Trophoblast cell (in vitro differentiated cells and primary cell): ENCODE measurements around the gene CTDP1.

Experiments
- DNase-seq, 2 donors: peaks; one replicate each; pipeline ENCODE4 v3.0.0-alpha.2; 2016
- H2AFZ ChIP-seq: 2 replicates; pipeline ENCODE4 v1.6.1; 2013; ENCODE audit warnings: low read length, moderate library complexity, mild to moderate bottlenecking; ENCODE audit not compliant: insufficient read depth, poor library complexity
- H2AK5ac ChIP-seq: 2 replicates; pipeline ENCODE4 v1.6.1; 2013; ENCODE audit warnings: mild to moderate bottlenecking, low read length
- H2BK120ac ChIP-seq: 2 replicates; pipeline ENCODE4 v1.6.1; 2013; ENCODE audit warnings: low read length, mild to moderate bottlenecking, moderate library complexity; ENCODE audit not compliant: insufficient read depth, poor library complexity
- H2BK12ac ChIP-seq: 2 replicates; pipeline ENCODE4 v1.6.1; 2013; ENCODE audit warnings: mild to moderate bottlenecking, low read length, moderate library complexity
- H2BK5ac ChIP-seq: 2 replicates; pipeline ENCODE4 v1.6.1; 2013; ENCODE audit warnings: low read length, low read depth, moderate library complexity, mild to moderate bottlenecking; ENCODE audit not compliant: poor library complexity
- H3K14ac ChIP-seq: 2 replicates; pipeline ENCODE4 v1.6.1; 2013; ENCODE audit warnings: mild to moderate bottlenecking, low read length
- H3K18ac ChIP-seq: 2 replicates; pipeline ENCODE4 v1.6.1; 2013; ENCODE audit warnings: mild to moderate bottlenecking, low read length
- H3K23ac ChIP-seq: 2 replicates; pipeline ENCODE4 v1.6.1; 2013; ENCODE audit warnings: low read length
- H3K27ac ChIP-seq: 2 replicates; pipeline ENCODE4 v1.5.1; 2013; ENCODE audit warnings: low read depth, mild to moderate bottlenecking, inconsistent platforms, low read length, moderate library complexity
- H3K27me3 ChIP-seq: 2 replicates; pipeline ENCODE4 v1.6.1; 2013; ENCODE audit warnings: inconsistent platforms, mild to moderate bottlenecking, low read length, moderate library complexity; ENCODE audit not compliant: insufficient read depth
- H3K36me3 ChIP-seq, 2 experiments: 1 replicate in 1 of 2; 2 replicates in 1 of 2; pipeline ENCODE4 v1.6.1; 2013; ENCODE audit warnings: low read length in 2 of 2, mild to moderate bottlenecking in 2 of 2, moderate library complexity in 1 of 2; ENCODE audit not compliant: insufficient read depth in 2 of 2, control insufficient read depth in 1 of 2
- H3K4ac ChIP-seq: 2 replicates; pipeline ENCODE4 v1.6.1; 2013; ENCODE audit warnings: low read depth, mild to moderate bottlenecking, low read length, moderate library complexity
- H3K4me1 ChIP-seq, 2 experiments: 1 replicate in 1 of 2; 2 replicates in 1 of 2; pipeline ENCODE4 v1.6.1; 2013; ENCODE audit warnings: low read length in 2 of 2, mild to moderate bottlenecking in 2 of 2, moderate library complexity in 1 of 2; ENCODE audit not compliant: insufficient read depth in 2 of 2, control insufficient read depth in 1 of 2
- H3K4me2 ChIP-seq: 2 replicates; pipeline ENCODE4 v1.6.1; 2013; ENCODE audit warnings: inconsistent platforms, mild to moderate bottlenecking, low read length, moderate library complexity
- H3K4me3 ChIP-seq: 2 replicates; pipeline ENCODE4 v1.5.1; 2013; ENCODE audit warnings: mild to moderate bottlenecking, low read depth, low read length, inconsistent platforms
- H3K79me1 ChIP-seq: one replicate; pipeline ENCODE4 v1.6.1; 2013; ENCODE audit warnings: low read length
- H3K79me2 ChIP-seq: 2 replicates; pipeline ENCODE4 v1.6.1; 2013; ENCODE audit warnings: low read length, mild to moderate bottlenecking; ENCODE audit not compliant: control insufficient read depth, insufficient read depth, poor library complexity
- H3K9ac ChIP-seq: 2 replicates; pipeline ENCODE4 v1.6.1; 2013; ENCODE audit warnings: mild to moderate bottlenecking, low read length
- H3K9me3 ChIP-seq: 2 replicates; pipeline ENCODE4 v1.6.1; 2013; ENCODE audit warnings: low read depth, mild to moderate bottlenecking, control low read depth, inconsistent platforms, low read length; ENCODE audit not compliant: insufficient read depth
- H4K12ac ChIP-seq: 2 replicates; pipeline ENCODE4 v1.6.1; 2013; ENCODE audit warnings: low read depth, mild to moderate bottlenecking, low read length, moderate library complexity
- H4K8ac ChIP-seq: 2 replicates; pipeline ENCODE4 v1.6.1; 2013; ENCODE audit warnings: low read depth, mild to moderate bottlenecking, low read length, moderate library complexity
- H4K91ac ChIP-seq: one replicate; pipeline ENCODE4 v1.6.1; 2013; ENCODE audit warnings: low read depth, mild to moderate bottlenecking, low read length, moderate library complexity
- WGBS: extraction: QIAGEN DNeasy Blood & Tissue Kit; methylation state at CpG from one replicate; pipeline ENCODE4 v1.1.7; 2013; ENCODE audit warnings: missing lambda C conversion rate; ENCODE audit not compliant: insufficient read length, insufficient coverage; ENCODE audit errors: extremely low coverage; 5-methylcytosine and 5-hydroxymethylcytosine counted together

CTDP1 gene

GRCh38 chr18:79697178-79697577 lies 17.6 kb downstream of the CTDP1 start:
- Histone ChIP-seq H2BK5ac (no peak overlapping the region), H3K4me3 (no peak overlapping the region), H3K9me3 (no peaks in the 10 kb centered on the region), H4K12ac (no peak overlapping the region), H2BK12ac (no peak overlapping the region), H3K27me3 (no peaks in the 10 kb centered on the region), H3K79me2 (peaks cover 3% of the 10 kb centered on the region), H3K4me1 (no peaks in the 10 kb centered on the region), H4K8ac (no peak overlapping the region), H3K23ac (no peak overlapping the region), H2BK120ac (no peak overlapping the region), H3K9ac (no peak overlapping the region), H3K79me1 (no peaks in the 10 kb centered on the region), H3K18ac (no peak overlapping the region), H3K4me2 (no peak overlapping the region), H3K4ac (no peak overlapping the region), H4K91ac (no peak overlapping the region), H2AFZ (no peak overlapping the region), H3K14ac (no peak overlapping the region), H3K27ac (no peak overlapping the region), H2AK5ac (no peak overlapping the region), H3K36me3 (peaks cover 38 to 47% of the 10 kb centered on the region in 2 experiments)
- WGBS, result no CpG with 5 or more reads among the region's 24 CpGs
- no peak for DNase-seq

- Histone ChIP-seq H2AFZ (no peak overlapping the region), H3K9ac (no peak overlapping the region), H3K27me3 (no peaks in the 10 kb centered on the region), H3K4me3 (peak overlapping the region; percentile 44), H3K4ac (no peak overlapping the region), H3K14ac (no peak overlapping the region), H3K23ac (no peak overlapping the region), H4K12ac (no peak overlapping the region), H4K91ac (no peak overlapping the region), H2BK12ac (no peak overlapping the region), H3K9me3 (no peaks in the 10 kb centered on the region), H3K4me2 (no peak overlapping the region), H2BK5ac (no peak overlapping the region), H2BK120ac (no peak overlapping the region), H3K79me1 (no peaks in the 10 kb centered on the region), H3K27ac (no peak overlapping the region), H3K79me2 (no peaks in the 10 kb centered on the region), H4K8ac (no peak overlapping the region), H2AK5ac (no peak overlapping the region), H3K18ac (no peak overlapping the region), H3K4me1 (no peaks in the 10 kb centered on the region), H3K36me3 (peaks cover 38 to 47% of the 10 kb centered on the region in 2 experiments)
- DNase-seq, result no peak
- WGBS, result no CpG with 5 or more reads among the region's 22 CpGs
Measured at GRCh38 chr18:79697976-79698375, 18.4 kb downstream of the CTDP1 start.

- no peaks in the 10 kb centered on the region for H3K79me2 ChIP-seq
- no peak overlapping the region for H3K4me3 ChIP-seq
- H3K4me2 ChIP-seq, result no peak overlapping the region
- H2BK120ac ChIP-seq, result no peak overlapping the region
- H4K12ac ChIP-seq, result no peak overlapping the region
- no CpG with 5 or more reads among the region's 14 CpGs for WGBS
- H4K91ac ChIP-seq, result no peak overlapping the region
- H3K23ac ChIP-seq, result no peak overlapping the region
- H3K36me3 ChIP-seq, result peaks cover 38 to 48% of the 10 kb centered on the region in 2 experiments
- H3K27ac ChIP-seq, result no peak overlapping the region
- H2BK12ac ChIP-seq, result no peak overlapping the region
- H2AK5ac ChIP-seq, result no peak overlapping the region
- no peak overlapping the region for H2AFZ ChIP-seq
- no peak overlapping the region for H3K4ac ChIP-seq
- no peak overlapping the region for H3K9ac ChIP-seq
- DNase-seq, result no peak
- no peak overlapping the region for H2BK5ac ChIP-seq
- no peaks in the 10 kb centered on the region for H3K79me1 ChIP-seq
- H4K8ac ChIP-seq, result no peak overlapping the region
- no peaks in the 10 kb centered on the region for H3K4me1 ChIP-seq
- H3K14ac ChIP-seq, result no peak overlapping the region
- no peaks in the 10 kb centered on the region for H3K27me3 ChIP-seq
- no peaks in the 10 kb centered on the region for H3K9me3 ChIP-seq
- H3K18ac ChIP-seq, result no peak overlapping the region
Measured at GRCh38 chr18:79698668-79699335, 19.2 kb downstream of the CTDP1 start.

- no peak overlapping the region for H4K8ac ChIP-seq
- no peak for DNase-seq
- no peak overlapping the region for H2AFZ ChIP-seq
- H3K4ac ChIP-seq, result no peak overlapping the region
- no CpG with 5 or more reads among the region's 8 CpGs for WGBS
- H2BK5ac ChIP-seq, result no peak overlapping the region
- no peak overlapping the region for H3K27ac ChIP-seq
- no peak overlapping the region for H3K4me2 ChIP-seq
- H3K79me2 ChIP-seq, result no peaks in the 10 kb centered on the region
- no peaks in the 10 kb centered on the region for H3K4me1 ChIP-seq
- no peak overlapping the region for H2BK120ac ChIP-seq
- no peak overlapping the region for H2AK5ac ChIP-seq
- no peak overlapping the region for H3K14ac ChIP-seq
- no peaks in the 10 kb centered on the region for H3K27me3 ChIP-seq
- H3K36me3 ChIP-seq, result peaks cover 46 to 57% of the 10 kb centered on the region in 2 experiments
- H3K9me3 ChIP-seq, result peaks cover 1% of the 10 kb centered on the region
- H3K79me1 ChIP-seq, result no peaks in the 10 kb centered on the region
- no peak overlapping the region for H3K18ac ChIP-seq
- H3K9ac ChIP-seq, result peak overlapping the region; percentile 28
- H2BK12ac ChIP-seq, result no peak overlapping the region
- H3K4me3 ChIP-seq, result no peak overlapping the region
- no peak overlapping the region for H4K91ac ChIP-seq
- no peak overlapping the region for H3K23ac ChIP-seq
- no peak overlapping the region for H4K12ac ChIP-seq
Measured at GRCh38 chr18:79699653-79700052, 20.1 kb downstream of the CTDP1 start.
